SH-SY5Y (cell line): ENCODE results near the gene DPY19L3.

Source experiments
- GATA2 ChIP-seq: IDR thresholded peaks from 2 replicates; pipeline ENCODE4 v1.6.1; 2011; ENCODE audit warnings: mild to moderate bottlenecking, low read depth, low read length
- GATA3 ChIP-seq: IDR thresholded peaks from 2 replicates; pipeline ENCODE4 v1.6.1; 2011; ENCODE audit warnings: low read depth, mild to moderate bottlenecking, low read length, moderate library complexity

DNA sequence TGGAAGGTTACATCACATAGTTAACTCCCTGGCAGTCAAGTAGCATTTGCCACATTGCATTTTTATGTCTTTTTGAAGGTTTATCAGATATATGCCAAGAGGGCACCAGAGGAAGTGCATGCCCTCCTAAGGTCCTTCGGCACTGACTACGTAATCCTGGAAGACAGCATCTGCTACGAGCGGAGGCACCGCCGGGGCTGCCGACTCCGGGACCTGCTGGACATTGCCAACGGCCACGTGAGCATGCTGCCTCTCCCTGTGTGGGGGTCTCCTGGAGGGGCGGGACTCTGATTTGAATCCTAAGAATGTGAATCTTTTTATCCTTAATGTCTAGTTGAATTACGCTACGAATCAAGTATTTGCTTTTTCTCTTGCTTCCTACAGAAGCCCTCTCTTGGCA is 74.8 kb downstream of the DPY19L3 start:
- TF ChIP-seq GATA2, result no peak
- TF ChIP-seq GATA3, result no peak
